ENCODE data around the gene EPHB3.
"Not testable (repeated sequence)": the region's sequence is repeated elsewhere in the genome, so short reads cannot be mapped to it uniquely, and the experiment has no call there.

The EPHB3 gene

GRCh38 chr3:184601576-184602371 lies 40.2 kb downstream of the EPHB3 start:
- no peak for DNase-seq

GRCh38 chr3:184602372-184603150 lies 41.0 kb downstream of the EPHB3 start:
- no peak for DNase-seq

DNA sequence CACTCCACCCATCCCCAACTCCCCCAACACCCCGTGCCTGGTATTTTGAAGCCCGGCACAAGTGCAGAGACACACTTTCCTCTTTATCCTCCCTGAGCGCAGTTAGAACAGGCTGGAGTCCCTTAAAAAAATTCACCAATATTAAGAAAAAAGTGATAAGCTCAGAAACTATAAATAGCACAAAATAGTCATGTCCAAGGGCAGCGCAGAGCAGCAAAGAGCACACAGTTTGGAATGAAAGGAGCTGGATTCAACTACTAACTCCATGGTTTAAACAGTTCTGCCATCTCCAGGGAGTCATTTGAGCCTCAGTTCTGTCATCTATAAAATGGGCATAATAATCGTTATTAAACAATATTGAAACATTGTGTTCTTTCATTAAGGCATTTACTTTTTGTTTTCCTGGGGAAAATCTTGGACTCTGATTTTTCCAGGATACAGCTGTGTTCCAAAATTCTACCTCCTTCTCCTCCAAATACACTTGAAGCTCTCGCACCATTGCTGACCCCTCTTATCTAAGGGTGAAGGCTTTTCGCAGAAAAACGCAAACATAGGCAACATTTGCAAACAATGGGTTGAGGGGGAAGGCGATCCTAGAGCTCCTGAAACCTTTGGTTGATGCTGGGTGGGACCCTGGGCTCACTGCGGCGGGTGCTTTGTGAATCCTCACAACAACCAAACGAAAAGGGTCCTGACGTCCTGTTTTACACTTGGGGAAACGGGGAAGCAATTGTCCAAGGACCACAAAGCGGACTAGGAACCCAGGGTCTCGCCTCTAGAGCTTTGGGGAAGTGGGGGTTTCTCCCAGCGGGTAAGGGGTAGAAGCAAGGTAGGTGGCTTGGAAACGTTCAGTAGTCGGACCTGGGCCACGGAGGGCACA lies 41.8 kb downstream of the EPHB3 start:
- no peak for DNase-seq

DNA sequence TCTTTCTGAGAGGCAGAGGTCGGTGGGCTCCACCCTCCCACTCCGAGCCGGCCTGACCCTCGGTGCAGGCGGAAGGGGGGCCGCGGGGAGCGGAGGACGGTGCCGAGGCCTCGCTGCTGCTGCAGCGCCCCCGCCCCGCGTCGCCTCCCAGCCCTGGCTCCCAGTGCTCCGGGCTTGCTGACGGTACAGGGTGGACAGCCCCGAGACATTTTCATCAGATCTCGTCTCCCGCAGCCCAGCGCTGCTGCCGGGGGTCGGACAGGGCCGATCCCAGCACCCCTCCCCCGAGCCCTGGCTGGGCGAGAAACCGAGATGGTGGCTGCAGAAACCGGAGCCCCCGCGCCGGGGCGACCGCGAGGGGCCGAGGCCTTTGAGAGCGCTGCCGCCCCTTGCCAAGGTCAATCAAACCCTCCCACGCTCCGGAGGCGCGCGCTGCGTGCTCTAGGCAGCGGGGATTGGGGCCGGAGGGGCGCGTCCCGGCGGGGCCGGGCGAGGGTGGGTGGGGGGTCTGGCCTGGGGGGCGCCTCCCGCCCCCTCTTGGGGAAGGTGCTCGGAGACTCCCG lies 42.5 kb downstream of the EPHB3 start:
- DNase-seq = no peak

DNA sequence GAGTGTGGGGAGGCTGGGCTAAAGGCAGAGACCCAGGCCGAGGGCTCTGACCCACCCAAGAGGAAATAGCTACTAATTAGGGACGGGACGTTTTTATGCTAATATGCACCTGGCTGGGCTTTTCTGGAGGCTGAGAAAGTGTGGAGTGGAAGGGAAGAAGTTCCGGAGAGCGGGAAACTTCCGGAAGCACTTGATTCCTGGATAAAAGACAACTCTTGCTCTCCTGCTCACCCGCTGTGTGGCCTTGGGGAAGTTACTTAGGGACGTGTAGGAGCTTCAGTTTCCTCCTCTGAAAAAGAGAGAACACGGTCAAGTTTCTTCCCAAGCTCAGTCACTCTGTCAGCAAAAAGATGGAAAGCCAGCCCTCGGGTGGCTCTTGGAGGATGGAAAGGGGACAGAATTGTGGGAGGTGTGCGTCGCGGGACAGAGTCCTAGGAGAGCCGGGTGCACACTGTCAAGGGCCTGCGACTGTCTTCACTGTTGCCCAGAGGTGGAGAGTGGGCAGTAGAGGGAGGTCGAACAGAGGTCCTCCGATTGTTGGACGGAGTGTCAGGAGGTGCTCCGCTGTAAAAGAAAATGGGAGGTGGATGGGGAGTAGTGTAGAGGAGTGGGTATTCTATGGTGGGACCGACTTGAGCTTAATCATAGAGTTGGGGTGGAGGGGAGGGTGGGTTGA lies 43.2 kb downstream of the EPHB3 start:
- no peak for DNase-seq

DNA sequence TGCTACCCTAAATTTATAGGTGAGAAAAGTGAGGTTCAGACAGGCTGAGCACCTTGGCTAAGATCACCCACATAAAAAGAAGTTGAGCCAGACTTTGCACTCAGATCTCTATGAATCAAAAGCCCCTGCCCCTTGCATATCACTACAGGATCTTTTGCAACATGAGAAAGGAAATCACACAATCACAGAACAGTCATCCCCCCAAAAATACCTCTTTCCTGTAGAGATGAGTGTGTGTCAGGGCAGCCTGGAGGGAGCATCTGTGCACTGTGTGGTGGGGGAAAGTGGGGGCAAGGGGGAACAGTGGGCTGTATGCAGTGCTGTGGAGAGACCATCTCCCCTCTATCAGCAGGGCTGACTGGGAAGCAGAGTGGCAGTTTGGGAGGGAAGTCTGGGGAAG lies 46.6 kb downstream of the EPHB3 start:
- no peak for DNase-seq

DNA sequence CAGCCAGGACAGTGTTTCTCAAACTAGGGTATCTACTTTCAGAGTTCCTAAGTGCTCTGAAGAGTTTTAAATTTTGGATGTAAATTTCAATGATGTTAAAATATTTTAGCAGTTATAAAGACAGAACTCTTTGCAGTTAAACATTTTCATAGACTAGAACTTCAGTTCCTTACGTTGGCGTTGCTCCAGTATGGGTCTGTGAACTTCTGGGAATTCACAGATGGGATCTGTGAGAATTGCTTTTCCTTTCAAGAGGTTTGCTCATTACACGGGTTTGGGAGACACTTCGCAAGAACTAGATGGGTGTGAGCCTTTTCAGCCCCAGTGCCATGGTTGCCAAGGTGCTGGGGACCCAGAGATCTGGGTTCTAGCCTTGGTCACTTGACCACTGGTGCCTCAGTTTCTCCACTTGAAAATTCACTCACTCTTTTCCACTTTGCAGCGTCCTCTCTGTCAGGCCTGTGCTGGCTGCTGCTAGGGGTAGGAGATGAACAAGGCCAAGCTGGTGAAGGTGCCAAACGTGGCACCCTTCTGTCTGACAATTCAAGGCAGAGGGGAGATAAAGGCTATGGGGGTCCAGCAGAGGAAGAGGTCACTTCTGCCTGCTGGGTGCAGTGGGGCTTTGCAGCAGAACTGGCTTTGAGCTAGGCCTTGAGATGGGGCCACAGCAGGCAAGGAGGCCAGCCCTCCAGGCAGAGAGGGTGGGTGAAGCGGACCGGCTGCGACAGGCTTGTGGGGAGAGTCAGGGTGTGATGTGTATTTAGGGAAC lies 48.1 kb downstream of the EPHB3 start:
- DNase-seq = no peak

- no peak for DNase-seq
Observed at GRCh38 chr3:184610245-184610871, 48.8 kb downstream of the EPHB3 start.

DNA sequence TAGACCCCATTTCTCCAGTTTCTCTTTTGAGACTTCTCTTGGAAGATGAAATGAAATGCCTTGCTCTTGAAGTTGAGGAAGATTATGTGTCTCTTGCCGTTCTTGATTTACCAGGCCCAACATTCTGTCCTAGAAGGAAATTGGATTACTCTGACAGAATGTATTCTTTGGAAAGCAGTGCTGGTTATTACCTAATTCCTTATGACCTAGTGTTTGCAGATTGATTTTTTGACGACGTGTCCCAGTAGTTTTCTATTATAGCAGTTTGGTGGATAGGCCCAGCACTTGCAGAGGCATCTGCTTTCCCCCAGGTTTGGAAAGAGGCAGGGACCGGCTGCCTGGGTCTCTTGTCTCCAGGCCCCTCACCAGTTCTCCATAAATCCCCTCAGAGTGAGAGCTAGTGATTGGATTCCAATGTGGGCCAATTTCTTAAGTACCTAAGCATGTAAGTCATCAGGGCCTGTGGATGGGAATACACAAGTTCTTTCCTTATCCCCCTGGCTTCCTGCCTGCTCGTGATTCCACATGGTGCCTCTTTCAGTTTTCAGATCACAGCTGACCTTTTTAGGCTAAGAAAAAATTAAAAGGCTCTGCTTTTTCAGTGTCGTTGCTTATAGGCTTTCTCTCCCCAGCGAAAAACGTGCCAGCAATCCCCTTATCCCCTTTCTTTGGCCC lies 50.2 kb downstream of the EPHB3 start:
- DNase-seq = no peak

DNA sequence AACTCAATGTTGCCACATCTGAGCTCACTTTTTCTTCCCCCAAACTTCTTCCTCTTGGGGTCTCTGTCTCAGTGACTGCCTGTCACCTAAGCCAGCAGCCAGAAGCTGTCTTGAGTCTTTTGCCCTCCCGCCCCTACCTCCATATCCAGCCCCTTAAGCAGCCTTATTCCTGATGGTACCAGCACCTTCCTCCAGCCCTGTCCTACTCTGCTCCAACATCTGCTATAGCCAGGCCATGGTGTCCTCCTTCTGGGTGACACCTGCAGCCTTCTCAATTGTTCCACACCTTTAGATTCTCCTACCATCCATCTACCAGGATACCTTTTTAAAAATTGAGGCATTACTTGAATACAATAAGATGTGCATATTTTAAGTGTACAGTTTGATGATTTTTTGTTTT lies 53.8 kb downstream of the EPHB3 start:
- DNase-seq = no peak

GRCh38 chr3:184616436-184616835 lies 54.9 kb downstream of the EPHB3 start:
- DNase-seq = no peak

DNA sequence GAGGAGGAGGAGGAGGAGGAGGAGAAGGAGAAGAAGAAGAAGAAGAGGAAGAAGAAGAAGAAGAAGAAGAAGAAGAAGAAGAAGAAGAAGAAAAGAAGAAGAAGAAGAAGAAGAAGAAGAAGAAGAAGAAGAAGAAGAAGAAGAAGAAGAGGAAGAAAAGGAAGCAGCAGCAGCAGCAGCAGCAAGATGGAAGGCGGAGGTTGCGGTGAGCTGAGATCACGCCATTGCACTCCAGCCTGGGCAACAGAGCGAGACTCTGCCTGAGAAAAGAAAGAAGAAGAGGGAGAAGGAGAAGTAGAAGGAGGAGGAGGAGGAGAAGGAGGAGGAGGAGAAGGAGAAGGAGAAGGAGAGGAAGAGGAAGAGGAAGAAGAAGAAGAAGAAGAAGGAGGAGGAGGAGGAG lies 55.7 kb downstream of the EPHB3 start:
- not testable (repeated sequence) for DNase-seq

DNA sequence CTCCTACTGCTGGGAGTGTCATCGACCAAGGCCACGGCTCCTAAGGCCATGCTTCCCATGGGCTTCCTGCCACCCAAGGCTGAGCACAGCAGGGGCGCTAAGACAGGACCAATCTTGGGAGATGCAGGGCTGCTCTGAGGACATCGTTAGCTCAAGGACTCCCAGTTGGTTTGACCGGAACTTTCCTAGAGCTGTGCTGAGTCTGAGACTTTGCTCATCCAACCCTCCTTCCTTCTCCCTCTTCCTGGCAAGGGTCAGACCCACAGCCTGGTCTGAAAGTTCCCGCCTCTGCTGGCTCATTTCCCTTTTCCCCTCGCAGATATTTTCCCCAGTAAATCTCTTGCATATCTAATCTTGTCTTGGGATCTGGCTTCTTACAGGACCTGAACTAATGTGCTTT lies 57.2 kb downstream of the EPHB3 start:
- no peak for DNase-seq

GRCh38 chr3:184619369-184619768 lies 57.8 kb downstream of the EPHB3 start:
- no peak for DNase-seq

- DNase-seq = no peak
Observed at GRCh38 chr3:184619787-184620430, 58.3 kb downstream of the EPHB3 start.

DNA sequence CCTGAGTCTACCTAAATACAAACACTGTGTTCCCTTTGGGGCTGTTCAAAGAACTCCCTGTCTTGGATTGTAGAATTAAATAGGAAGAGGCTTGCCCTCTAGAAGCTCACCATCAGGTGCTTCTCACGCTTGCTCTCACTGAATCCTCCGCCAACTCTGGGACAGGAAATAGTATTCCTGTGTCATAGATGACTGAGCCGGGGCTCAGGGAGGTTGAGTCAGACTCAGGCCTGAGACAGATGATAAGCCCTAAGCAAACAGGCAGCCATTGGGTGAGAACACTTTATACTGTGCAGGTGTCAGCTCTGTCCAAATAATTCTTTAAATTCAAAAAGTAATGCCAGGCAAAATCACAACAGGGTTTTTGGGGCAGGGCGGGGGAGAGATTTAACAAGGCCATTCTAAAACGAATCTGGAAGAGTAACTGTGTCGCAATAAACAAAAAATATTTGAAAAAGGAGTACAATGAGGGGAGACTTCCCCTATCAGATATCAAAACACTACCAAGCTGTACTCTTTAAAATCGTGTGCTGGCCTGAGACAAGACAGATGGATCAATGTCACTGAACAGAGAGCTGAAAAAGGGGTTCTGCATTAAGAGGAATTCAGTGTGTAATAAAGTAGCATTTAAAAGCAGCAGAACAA lies 59.0 kb downstream of the EPHB3 start:
- no peak for DNase-seq

- not testable (repeated sequence) for DNase-seq
Observed at GRCh38 chr3:184622156-184622555, 60.6 kb downstream of the EPHB3 start.

- DNase-seq = no peak
Observed at GRCh38 chr3:184626923-184627322, 65.3 kb downstream of the EPHB3 start.

- DNase-seq = no peak
Observed at GRCh38 chr3:184629555-184630160, 68.1 kb downstream of the EPHB3 start.
